Keratinocyte (primary cell): ENCODE measurements around the gene IRAG1.

Source experiments
- CTCF ChIP-seq, 3 experiments: IDR thresholded peaks in 1 of 3; conservative IDR thresholded peaks in 1 of 3; optimal IDR thresholded peaks in 1 of 3; 2 replicates in 2 of 3; 3 replicates in 1 of 3; pipeline versions ENCODE3 to v1.5.1; 2011; ENCODE audit warnings: low read length in 3 of 3, mild to moderate bottlenecking in 3 of 3, moderate library complexity in 2 of 3, control low read depth in 1 of 3, inconsistent platforms in 1 of 3; ENCODE audit not compliant: insufficient read depth in 2 of 3; ENCODE audit errors: extremely low read depth in 1 of 3
- EZH2 ChIP-seq: IDR thresholded peaks from one replicate; pipeline ENCODE4 v1.6.1; 2012; ENCODE audit warnings: inconsistent platforms, mild to moderate bottlenecking, low read length, moderate library complexity

- no peak for TF ChIP-seq CTCF (optimal IDR thresholded peaks at IDR 0.05 in 1 of 3, IDR thresholded peaks at IDR 0.05 in 1 of 3, conservative IDR thresholded peaks at IDR 0.05 in 1 of 3; ENCODE audit: extremely low read depth in 1 of 3, insufficient read depth in 2 of 3, low read length in 3 of 3)
- TF ChIP-seq EZH2 = no peak
These were observed 49.1 kb upstream of the IRAG1 start for GRCh38 chr11:10742460-10743208.
